DND-41 (cell line): ENCODE data around the gene FARP2.

Source experiments
- CTCF ChIP-seq: IDR thresholded peaks from 2 replicates; pipeline ENCODE4 v1.5.1; 2012; ENCODE audit warnings: borderline replicate concordance, low read length, moderate library complexity, mild to moderate bottlenecking; ENCODE audit not compliant: poor library complexity, severe bottlenecking; ENCODE audit errors: extremely low read depth
- EZH2 ChIP-seq: IDR thresholded peaks from 3 replicates; pipeline ENCODE4 v1.6.1; 2012; ENCODE audit warnings: borderline replicate concordance, low read depth, mild to moderate bottlenecking, moderate library complexity, low read length, inconsistent platforms; ENCODE audit not compliant: severe bottlenecking

- TF ChIP-seq CTCF (peak; percentile 42), EZH2 (no peak)
These were observed 36.0 kb downstream of the FARP2 start for GRCh38 chr2:241391892-241392665.
